HCT116 (cell line): ENCODE measurements around the gene LYPD3. TPM values are rescaled to one million over a fixed set of nuclear protein-coding genes. Genes with fewer than 3 reads are reported as not detected.

Experiments
- ATAC-seq: fragments of 200-7000 bp; cut with Tn5 transposase; 2 replicates; pipeline ENCODE4 v1.9.1; 2020; ENCODE audit warnings: mild to moderate bottlenecking, moderate library complexity
- BruUV-seq: library from RNA; stranded (reverse); fragments of 400-500 nt; replicated peaks from 2 replicates; lab custom pipeline; 2021; lab: Mats Ljungman, UMichigan
- CTCF ChIA-PET: fragments of 300-600 bp; sonication (Branson Sonifier 250); formaldehyde crosslinking; loops from one replicate; lab custom pipeline; 2021; ENCODE audit warnings: antibody characterized with exemption; lab: Charles Lee
- POLR2A ChIA-PET: fragments of 300-600, 350-600 bp; sonication (Branson Sonifier 250); formaldehyde crosslinking; loops from one replicate; lab custom pipeline; 2021; ENCODE audit warnings: antibody characterized with exemption; lab: Charles Lee
- RAD21 ChIA-PET, 2 experiments: fragments of 300-600 bp; sonication (Branson Sonifier 250); formaldehyde crosslinking; loops; one replicate each; lab custom pipeline; 2023; ENCODE audit warnings: low total read pairs in 2 of 2; ENCODE audit not compliant: uncharacterized antibody in 2 of 2, unreplicated experiment in 2 of 2, low non-redundant PET in 1 of 2; lab: Charles Lee
- DNase-seq: peaks from one replicate; pipeline ENCODE4 v3.0.0-alpha.2; 2010; ENCODE audit warnings: low read depth, low spot score
- H2AFZ ChIP-seq: fragments of 200-600 bp; shearing (Covaris generic), sonication (generic); 2 replicates; pipeline ENCODE4 v1.6.1; 2017; ENCODE audit warnings: low read depth, mixed run types, mixed read lengths, antibody characterized with exemption, low read length; ENCODE audit not compliant: poor library complexity, severe bottlenecking
- H3K27ac ChIP-seq: 2 replicates; pipeline ENCODE4 v1.5.1; 2012; ENCODE audit warnings: low read depth, low read length
- H3K27me3 ChIP-seq: fragments of 200-600 bp; sonication (generic); 2 replicates; pipeline ENCODE4 v1.6.1; 2016; ENCODE audit warnings: mixed run types, low read length, mixed read lengths; ENCODE audit not compliant: insufficient read depth
- H3K36me3 ChIP-seq, 2 experiments: fragments of 200-500 bp in 1 of 2; fragments of 200-600 bp in 1 of 2; sonication (Bioruptor generic) in 1 of 2; sonication (generic) in 1 of 2; 2 replicates each; pipeline versions ENCODE4 v1.5.1 to v1.6.1; 2014 to 2016; ENCODE audit warnings: low read length in 2 of 2, inconsistent platforms in 1 of 2, mixed read lengths in 1 of 2, mixed run types in 1 of 2; ENCODE audit not compliant: insufficient read depth in 2 of 2, control insufficient read depth in 1 of 2
- H3K4me1 ChIP-seq, 2 experiments: fragments of 200-600 bp in 1 of 2; sonication (generic) in 1 of 2; 2 replicates each; pipeline versions ENCODE4 v1.5.1 to v1.6.1; 2012 to 2017; ENCODE audit warnings: low read length in 2 of 2, inconsistent platforms in 1 of 2, mild to moderate bottlenecking in 1 of 2, mixed read lengths in 1 of 2, mixed run types in 1 of 2, moderate library complexity in 1 of 2; ENCODE audit not compliant: insufficient read depth in 2 of 2, control insufficient read depth in 1 of 2
- H3K4me2 ChIP-seq: fragments of 200-600 bp; sonication (generic); 2 replicates; pipeline ENCODE4 v1.6.1; 2017; ENCODE audit warnings: mixed run types, low read length, mixed read lengths
- H3K4me3 ChIP-seq, 2 experiments: fragments of 200-600 bp in 1 of 2; sonication (generic) in 1 of 2; replicated peaks in 1 of 2; 2 replicates each; pipeline ENCODE4 v1.5.1; 2011 to 2016; ENCODE audit warnings: low read length in 2 of 2, control low read depth in 1 of 2, low read depth in 1 of 2, mild to moderate bottlenecking in 1 of 2, mixed read lengths in 1 of 2, mixed run types in 1 of 2
- H3K79me2 ChIP-seq: fragments of 200-600 bp; sonication (generic); 2 replicates; pipeline ENCODE4 v1.6.1; 2017; ENCODE audit warnings: mild to moderate bottlenecking, mixed run types, low read length, moderate library complexity, mixed read lengths; ENCODE audit not compliant: insufficient read depth
- H3K9ac ChIP-seq: fragments of 200-600 bp; sonication (generic); 2 replicates; pipeline ENCODE4 v1.6.1; 2016; ENCODE audit warnings: low read length, mixed read lengths
- H3K9me2 ChIP-seq: fragments of 200-600 bp; sonication (generic), shearing (Covaris generic); 2 replicates; pipeline ENCODE4 v1.6.1; 2017; ENCODE audit warnings: mixed run types, mild to moderate bottlenecking, moderate library complexity; ENCODE audit not compliant: insufficient read depth
- H3K9me3 ChIP-seq, 2 experiments: fragments of 200-500 bp in 1 of 2; fragments of 200-600 bp in 1 of 2; sonication (Bioruptor generic) in 1 of 2; sonication (generic) in 1 of 2; 2 replicates each; pipeline ENCODE4 v1.6.1; 2014 to 2017; ENCODE audit warnings: low read length in 2 of 2, mixed read lengths in 2 of 2, inconsistent platforms in 1 of 2, low read depth in 1 of 2, mild to moderate bottlenecking in 1 of 2, mixed run types in 1 of 2, moderate library complexity in 1 of 2; ENCODE audit not compliant: control insufficient read depth in 1 of 2, insufficient read depth in 1 of 2
- H4K20me1 ChIP-seq: fragments of 200-600 bp; sonication (generic), shearing (Covaris generic); 2 replicates; pipeline ENCODE4 v1.6.1; 2017; ENCODE audit warnings: mixed run types, mild to moderate bottlenecking, moderate library complexity; ENCODE audit not compliant: insufficient read depth
- CEBPB ChIP-seq: IDR thresholded peaks from 2 replicates; pipeline ENCODE4 v1.6.1; 2012; ENCODE audit warnings: low read depth
- EGR1 ChIP-seq: IDR thresholded peaks from 2 replicates; pipeline ENCODE4 v1.6.1; 2012; ENCODE audit warnings: low read depth
- ELF1 ChIP-seq: IDR thresholded peaks from 2 replicates; pipeline ENCODE4 v1.6.1; 2012; ENCODE audit warnings: low read depth, borderline replicate concordance
- EZH2phosphoT487 ChIP-seq: fragments of 200-600 bp; IDR thresholded peaks from 2 replicates; pipeline ENCODE4 v1.6.1; 2018; ENCODE audit warnings: antibody characterized with exemption, borderline replicate concordance
- MAX ChIP-seq: IDR thresholded peaks from 2 replicates; pipeline ENCODE4 v1.6.1; 2012
- POLR2A ChIP-seq: IDR thresholded peaks from 2 replicates; pipeline ENCODE4 v1.7.0; 2011; ENCODE audit warnings: borderline replicate concordance; ENCODE audit not compliant: insufficient read depth, insufficient read length; ENCODE audit errors: extremely low read depth
- POLR2AphosphoS5 ChIP-seq: IDR thresholded peaks from 2 replicates; pipeline ENCODE4 v1.6.1; 2011; ENCODE audit warnings: mild to moderate bottlenecking, low read depth, low read length, moderate library complexity
- REST ChIP-seq: IDR thresholded peaks from 2 replicates; pipeline ENCODE4 v1.6.1; 2012; ENCODE audit warnings: low read depth
- SIN3A ChIP-seq: IDR thresholded peaks from 2 replicates; pipeline ENCODE4 v1.6.1; 2012; ENCODE audit warnings: low read depth
- SP1 ChIP-seq: IDR thresholded peaks from 2 replicates; pipeline ENCODE4 v1.6.1; 2012; ENCODE audit warnings: low read depth
- TCF7L2 ChIP-seq: IDR thresholded peaks from 2 replicates; pipeline ENCODE4 v1.7.0; 2011; ENCODE audit warnings: borderline replicate concordance, inconsistent platforms; ENCODE audit not compliant: insufficient read depth, insufficient read length; ENCODE audit errors: extremely low read depth
- ZBTB33 ChIP-seq: IDR thresholded peaks from 2 replicates; pipeline ENCODE4 v1.6.1; 2011; ENCODE audit warnings: mild to moderate bottlenecking, low read length, moderate library complexity; ENCODE audit not compliant: insufficient replicate concordance; ENCODE audit errors: extremely low read depth
- ZFX ChIP-seq: fragments of 450-650 bp; IDR thresholded peaks from 2 replicates; pipeline ENCODE4 v1.6.1; 2017
- intact Hi-C: fragments of 100-400 bp; cut with micrococcal nuclease; formaldehyde crosslinking; loops from 2 replicates; pipeline ENCODE4 v1.10.0; 2022
- total RNA-seq: library from RNA; stranded (reverse); gene quantifications from one replicate; pipeline ENCODE4 v1.2.1, GENCODE V29; 2021; ENCODE audit not compliant: unreplicated experiment

The LYPD3 gene
- total RNA-seq, 1 experiment from 2014 or later, result 3.6 TPM

GRCh38 chr19:43495082-43495481 lies 29.7 kb upstream of the LYPD3 start:
- H4K20me1 ChIP-seq, result no peaks in the 10 kb centered on the region
- H3K9ac ChIP-seq, result no peak overlapping the region
- no peaks in the 10 kb centered on the region for H3K9me2 ChIP-seq
- no peak overlapping the region for H2AFZ ChIP-seq
- CTCF ChIA-PET, result interaction anchor here (0.6 kb wide), 1 partner anchor 22 kb away, joined by 4 read pairs; no protein-coding TSS in a partner anchor
- no peaks in the 10 kb centered on the region for H3K27me3 ChIP-seq
- RAD21 ChIA-PET, result no interaction called here
- TF ChIP-seq EZH2phosphoT487, result no peak
- POLR2A ChIA-PET, result no interaction called here
- BruUV-seq, result no TSS peak
- no peak overlapping the region for H3K4me2 ChIP-seq
- no peak overlapping the region for H3K4me3 ChIP-seq
- H3K36me3 ChIP-seq, result peaks cover 0 to 5% of the 10 kb centered on the region in 2 experiments; a peak in 2 of 4 replicates
- no peaks in the 10 kb centered on the region for H3K4me1 ChIP-seq
- intact Hi-C loops, result no loop called here
- no peak for ATAC-seq
- H3K9me3 ChIP-seq, result no peaks in the 10 kb centered on the region
- DNase-seq, result no peak
- H3K79me2 ChIP-seq, result no peaks in the 10 kb centered on the region
- H3K27ac ChIP-seq, result no peak overlapping the region

- intact Hi-C loops, result no loop called here
Measured at GRCh38 chr19:43490759-43491158, 25.4 kb upstream of the LYPD3 start.

More at GRCh38 chr19:43490759-43491158, 25.4 kb upstream of the LYPD3 start:
- Histone ChIP-seq H3K9me3 (no peaks in the 10 kb centered on the region), H2AFZ (no peak overlapping the region), H3K9ac (no peak overlapping the region), H4K20me1 (no peaks in the 10 kb centered on the region), H3K9me2 (no peaks in the 10 kb centered on the region), H3K27ac (no peak overlapping the region)
- no peak for ATAC-seq
- CTCF ChIA-PET, result interaction anchor here (1.4 kb wide), 1 partner anchor 44 kb away, joined by 3 read pairs; no protein-coding TSS in a partner anchor
- TF ChIP-seq POLR2AphosphoS5 (no peak), ELF1 (no peak), CEBPB (no peak), EZH2phosphoT487 (no peak), REST (no peak), POLR2A (no peak), SIN3A (no peak), SP1 (no peak), TCF7L2 (no peak), ZFX (no peak), ZBTB33 (no peak), EGR1 (no peak), MAX (no peak)
- TF ChIP-seq, all 23 proteins: peak for 0
- no peak overlapping the region for H3K4me3 ChIP-seq
- no peak overlapping the region for H3K4me2 ChIP-seq
- no peaks in the 10 kb centered on the region for H3K79me2 ChIP-seq
- ChIA-PET RAD21 (no interaction called here), POLR2A (no interaction called here)
- BruUV-seq, result no TSS peak
- H3K27me3 ChIP-seq, result no peaks in the 10 kb centered on the region
- H3K4me1 ChIP-seq, result no peaks in the 10 kb centered on the region
- no peaks in the 10 kb centered on the region; a peak in 1 of 4 replicates for H3K36me3 ChIP-seq
- DNase-seq, result no peak
